ENCODE measurements around the gene MYCN.

The MYCN gene

DNA sequence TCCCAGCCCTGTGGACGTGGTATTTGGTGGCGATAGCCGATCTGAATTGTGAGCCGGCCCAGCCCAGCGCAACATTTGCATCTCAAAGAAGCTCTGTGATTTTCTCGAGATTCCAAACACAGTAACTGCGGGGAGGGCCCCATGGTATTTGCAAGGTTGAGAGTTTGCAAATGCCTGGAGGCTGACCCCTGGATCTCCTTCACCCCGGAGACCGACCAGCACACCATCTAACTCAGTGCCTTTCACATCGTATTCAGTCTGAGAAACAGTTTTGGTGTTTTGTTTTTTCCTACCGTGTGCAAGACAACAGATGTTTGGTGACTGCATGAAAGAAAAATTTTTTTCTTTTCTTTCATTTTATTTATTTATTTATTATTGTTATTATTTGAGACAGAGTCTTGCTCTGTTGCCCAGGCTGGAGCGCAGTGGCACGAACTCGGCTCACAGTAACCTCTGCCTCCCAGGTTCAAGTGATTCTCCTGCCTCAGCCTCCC, 40.3 kb downstream of the MYCN start:
- DNase-seq, result no peak

DNA sequence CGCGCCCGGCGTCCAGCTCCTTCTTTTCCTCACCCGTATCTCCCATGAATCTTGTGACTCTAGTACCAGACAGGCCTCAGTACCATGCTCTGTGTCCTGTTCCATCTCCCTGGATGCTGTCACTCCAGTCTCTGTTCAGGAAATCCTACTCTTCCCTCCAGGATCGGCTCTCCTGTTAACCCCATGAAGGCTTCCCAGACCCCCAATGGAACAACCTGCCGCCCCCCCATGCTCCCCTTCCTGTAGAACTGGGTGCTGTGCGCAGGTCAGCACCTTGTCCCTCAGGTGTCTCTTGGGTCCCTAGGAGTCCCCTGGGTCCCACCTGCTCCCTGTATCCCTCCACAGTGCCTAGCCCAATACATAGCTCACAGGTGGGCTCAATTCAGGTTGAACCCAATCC, 41.3 kb downstream of the MYCN start:
- DNase-seq, result no peak

DNA sequence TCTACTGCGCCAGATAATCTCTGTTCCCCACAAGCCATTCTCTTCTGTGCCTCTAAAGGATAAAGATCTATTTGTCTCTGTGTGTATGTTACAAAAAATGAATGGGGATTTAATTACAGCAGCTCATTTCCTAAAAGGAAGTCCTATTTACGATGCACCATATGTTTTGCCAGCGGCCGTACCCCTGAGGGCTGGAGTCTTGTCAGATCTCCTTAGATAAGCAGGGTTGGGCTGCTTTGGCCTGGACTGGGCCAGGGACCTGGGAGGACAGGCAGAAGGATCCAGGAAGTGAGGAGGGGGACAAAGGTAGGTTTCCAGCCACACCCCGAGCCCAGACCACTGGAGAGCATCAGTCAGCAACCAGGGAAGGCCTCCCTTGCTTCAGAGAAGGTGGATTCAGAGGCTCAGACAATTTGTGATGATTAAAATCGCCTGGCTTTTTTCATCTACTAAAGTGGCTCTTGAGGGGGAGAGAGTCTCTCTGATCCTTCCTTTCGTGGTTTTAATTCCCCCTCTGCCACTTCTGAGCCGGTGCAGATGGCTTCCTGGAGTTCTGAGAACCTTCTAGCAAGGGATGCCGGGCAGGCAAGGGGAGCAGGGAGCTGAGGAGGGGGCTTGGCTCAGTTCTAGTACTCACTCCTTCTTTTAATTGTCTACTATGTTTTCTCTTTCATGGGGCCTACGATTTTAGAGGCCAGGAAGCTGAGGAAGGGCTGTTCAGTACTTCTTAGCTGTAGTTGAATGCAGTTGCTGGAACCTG, 42.1 kb downstream of the MYCN start:
- DNase-seq, result peak; percentile 82

DNA sequence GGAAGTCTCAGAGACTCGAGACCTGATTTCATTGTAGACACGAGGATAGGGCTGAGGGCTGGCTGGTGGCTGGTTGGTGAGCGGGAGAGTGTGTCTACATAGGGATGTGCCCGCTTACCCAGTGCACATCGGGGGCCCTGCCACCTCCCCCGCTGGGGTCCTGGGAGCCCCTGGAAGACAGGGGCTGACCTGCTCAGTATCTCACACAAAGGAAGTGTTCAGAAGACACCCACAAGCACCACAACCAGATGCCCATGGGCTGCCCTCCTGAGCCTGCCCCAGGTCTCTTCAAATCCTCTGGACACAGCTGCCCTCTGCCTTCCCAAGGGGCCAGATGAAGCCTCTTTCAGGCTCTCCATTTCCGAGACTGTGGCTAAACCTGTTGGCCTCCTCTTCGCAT, 43.1 kb downstream of the MYCN start:
- peak; percentile 75 for DNase-seq

DNA sequence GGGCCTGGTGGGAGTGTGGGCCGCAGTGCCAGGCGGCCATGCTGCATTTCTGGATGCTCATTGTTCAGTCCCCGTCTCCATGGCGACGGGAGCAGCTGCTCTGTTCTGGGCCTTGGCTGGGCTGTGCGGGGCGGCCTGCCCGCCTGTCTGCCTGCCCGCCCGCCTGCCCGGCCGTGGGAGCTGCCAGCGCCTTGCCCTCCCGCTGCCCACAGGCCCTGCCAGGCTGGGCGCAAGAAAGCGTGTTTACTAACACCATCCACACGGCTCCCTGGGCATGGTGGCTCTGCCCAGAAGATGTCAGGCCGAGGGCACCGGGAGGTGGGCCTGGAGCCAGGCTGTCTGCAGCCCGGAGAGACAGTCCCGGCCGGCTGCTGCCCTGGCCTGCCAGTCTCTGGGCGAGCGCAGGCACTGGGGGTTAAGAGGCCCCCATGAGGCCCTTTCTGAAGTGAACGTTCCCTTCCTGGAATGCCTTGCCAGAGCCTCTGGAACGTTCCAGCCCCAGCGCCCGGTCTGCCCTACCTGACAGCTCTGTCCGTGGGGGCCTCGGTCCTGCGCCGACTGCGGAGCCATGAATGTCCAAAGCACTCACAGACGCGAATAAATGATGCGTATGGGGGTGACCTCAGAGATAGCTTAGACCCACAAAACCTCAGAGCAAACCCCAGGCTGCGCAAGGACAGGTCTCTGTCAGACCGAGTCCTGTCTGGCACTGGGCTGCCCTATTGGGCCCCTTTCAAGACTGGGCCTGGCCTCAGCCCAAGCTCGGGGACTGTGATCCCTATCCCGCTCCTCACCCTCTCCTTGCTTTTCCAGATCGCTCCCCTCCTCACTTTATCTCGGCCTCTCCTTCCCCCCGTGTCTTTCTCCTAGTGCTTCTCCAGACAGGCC, 44.3 kb downstream of the MYCN start:
- DNase-seq, result peak; percentile 14

DNA sequence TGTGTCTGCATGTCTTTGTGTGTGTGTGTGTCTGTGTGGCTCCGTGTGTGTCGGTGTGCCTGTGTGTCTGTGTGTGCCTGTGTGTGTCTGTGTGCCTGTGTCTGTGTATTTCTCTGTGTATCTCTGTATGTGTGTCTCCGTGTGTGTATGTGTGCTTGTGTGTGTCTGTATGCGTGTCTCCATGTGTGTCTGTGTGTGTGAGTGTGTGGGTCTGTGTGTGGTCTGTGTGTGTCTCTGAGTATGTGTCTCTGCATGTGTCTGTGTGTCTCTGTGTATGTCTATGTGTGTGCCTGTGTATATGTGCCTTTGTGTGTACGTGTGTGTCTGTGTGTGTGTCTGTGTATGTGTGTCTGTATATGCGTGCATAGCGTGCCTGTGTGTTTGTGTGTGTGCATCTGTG, 45.2 kb downstream of the MYCN start:
- DNase-seq, result no peak

DNA sequence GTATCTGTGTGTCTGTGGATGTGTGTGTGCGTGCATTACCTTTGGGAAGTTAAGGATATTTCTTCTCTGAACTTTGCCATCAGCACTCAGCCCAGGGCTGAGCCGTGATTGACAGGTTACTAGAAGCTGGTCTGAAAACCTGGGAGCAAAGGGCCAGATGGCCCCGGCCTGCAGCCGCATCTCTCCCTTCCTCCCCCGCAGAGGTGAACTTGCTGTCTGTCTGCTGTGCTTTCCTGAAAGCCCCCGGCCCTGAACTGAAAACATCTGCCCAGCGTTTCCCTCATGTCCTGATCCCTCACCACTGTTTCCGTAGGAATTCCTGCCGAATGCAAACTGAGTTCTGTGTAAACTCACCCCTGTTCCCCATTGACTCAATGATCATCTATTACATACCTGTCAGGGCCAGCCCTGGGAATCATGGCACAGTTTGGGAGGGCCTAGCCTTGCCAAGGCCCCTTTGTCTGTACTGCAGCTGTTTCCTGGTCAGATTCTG, 45.8 kb downstream of the MYCN start:
- DNase-seq, result no peak

DNA sequence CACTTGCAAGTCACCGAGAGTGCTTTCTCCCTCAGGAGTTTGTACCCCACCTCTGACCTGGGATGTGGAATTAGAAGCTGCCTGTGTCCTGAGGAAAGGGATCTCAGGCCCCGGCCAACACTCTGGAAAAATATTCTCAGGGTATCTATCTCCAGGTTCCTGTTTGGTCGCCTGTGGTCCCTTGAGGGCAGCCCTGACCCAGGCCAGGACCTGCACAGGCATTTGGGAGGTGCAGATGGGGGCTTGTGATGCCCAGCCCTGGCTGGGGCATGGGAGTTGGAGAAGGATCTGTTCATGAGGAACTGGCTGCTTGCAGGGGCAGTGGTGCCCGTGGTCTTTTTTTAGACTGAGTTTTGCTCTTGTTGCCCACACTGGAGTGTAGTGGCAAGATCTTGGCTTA, 46.3 kb downstream of the MYCN start:
- DNase-seq, result no peak

DNA sequence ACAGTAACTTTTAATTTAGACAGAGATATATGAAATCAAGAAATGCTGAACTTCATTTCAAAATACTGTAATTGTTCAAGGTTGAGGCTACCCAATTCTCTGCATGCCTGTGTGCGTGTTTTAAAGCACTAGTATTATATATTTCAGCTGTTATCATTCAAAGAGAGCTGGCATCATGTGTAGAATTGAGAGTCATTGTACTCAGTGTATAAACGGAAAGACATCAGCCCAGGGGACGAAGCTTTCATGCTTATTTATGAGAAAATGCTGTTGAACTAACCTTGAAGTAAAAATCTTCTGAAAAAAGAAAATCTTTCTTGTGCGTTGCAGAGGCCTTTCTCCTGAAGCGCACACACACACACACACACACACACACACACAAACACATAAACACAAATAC, 48.4 kb downstream of the MYCN start:
- no peak for DNase-seq

DNA sequence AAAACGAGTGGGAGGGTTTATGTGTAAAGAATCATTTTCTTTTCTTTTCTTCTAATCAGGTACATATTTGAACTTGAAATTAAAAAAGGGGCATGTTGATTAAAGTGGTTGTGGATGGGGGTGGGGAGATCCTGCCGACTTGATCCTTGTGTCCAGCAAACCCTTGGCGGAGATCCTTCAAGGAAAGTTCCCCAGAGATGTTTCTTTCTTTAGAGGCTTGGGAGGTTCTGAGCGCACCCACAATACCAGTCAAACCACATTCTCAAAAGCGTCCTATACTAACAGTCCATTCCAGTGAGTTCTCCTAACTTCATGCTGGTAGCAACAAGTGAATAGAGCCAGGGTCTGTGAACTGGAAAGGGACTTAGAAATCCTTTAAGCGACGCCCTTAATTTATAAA, 49.2 kb downstream of the MYCN start:
- DNase-seq, result no peak

DNA sequence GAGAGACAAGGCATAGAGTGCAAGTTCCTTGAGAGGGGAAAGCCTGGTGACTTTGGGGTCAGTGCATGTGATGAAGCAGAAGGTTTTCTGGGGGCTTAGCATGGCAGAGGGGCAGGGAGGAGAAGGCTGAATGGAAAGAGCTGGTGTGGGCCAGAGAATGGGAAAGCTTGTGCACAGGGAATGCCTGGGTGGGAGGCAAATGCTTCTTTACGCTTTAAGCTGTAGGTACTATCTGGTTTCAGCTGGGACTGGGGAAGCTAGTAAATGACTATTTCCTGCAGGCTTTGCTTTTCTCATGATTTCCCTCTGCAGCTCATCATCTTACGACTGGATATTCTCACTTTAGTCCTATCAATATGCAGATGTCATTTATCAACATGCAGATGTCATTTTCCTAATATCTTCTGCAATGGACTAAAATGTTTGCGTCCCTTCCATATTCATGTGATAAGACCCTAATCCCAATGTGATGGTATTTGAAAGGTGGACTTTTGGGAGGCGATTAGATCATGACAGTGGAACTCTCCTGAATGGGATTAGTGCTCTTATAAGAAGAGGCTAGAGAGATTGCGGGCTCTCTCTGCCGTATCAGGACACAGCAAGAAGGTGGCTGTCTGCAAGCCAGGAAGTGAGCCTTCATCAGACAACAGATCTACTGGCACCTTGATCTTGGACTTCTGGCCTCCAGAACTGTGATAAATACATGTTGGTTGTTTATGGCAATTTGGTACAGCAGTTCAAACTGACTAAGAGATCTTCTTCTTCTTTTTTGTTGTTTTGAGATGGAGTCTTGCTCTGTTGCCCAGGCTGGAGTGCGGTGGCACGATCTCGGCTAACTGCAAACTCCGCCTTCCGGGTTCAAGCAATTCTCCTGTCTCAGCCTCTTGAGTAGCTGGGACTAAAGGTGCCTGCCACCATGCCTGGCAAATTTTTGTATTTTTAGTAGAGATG, 50.1 kb downstream of the MYCN start:
- no peak for DNase-seq

DNA sequence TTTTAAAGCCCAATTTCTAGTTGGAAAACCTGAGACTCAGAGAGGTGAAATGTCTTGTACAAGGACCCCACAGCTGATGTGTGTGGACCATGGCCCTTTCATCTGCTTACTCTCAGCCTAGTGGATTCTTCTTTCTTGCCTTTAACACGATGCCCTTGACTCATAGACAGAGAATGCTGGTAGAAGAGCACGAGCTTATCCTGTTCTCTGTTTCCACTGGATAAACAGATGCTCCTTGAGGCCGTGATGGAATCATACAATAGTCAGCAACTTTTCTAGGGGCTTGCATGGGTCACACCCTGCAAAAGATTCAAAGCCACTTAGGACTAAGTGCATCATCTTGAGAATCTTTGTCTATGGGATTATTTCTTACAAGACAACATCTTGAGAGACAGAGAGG, 50.9 kb downstream of the MYCN start:
- DNase-seq, result no peak

DNA sequence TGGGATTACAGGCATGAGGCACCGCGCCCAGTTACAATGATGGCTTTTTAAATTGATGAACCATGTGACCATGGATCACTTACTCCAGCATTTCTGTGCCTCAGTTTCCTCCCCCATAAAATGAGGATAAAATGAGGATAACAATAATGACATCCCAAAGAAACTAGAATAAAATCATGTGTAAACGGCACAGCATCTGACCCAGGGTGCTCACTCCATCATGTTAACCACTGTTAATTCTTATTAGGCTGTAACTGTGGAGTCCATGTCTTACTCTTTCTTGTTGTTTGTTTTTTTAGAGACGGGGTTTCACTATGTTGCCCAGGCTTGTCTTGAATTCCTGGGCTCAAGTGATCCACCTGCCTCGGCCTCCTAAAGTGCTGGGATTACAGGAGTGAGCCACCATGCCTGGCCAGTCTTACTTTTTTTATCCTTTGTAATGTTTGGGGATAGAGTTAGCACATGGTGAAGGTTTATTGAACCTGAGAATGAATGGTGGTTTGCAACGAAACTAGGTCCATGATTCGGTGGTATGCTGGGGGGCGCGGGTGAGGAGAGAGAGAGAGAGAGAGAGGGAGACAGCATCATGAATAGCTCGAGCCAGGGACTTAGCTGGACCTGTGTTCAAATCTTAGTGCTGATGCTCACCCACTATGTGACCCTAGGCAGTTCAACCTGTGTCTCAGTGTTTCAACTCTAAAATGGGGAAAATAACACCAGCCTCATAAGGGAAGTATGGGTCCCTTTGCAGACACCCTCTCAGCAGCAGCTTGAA, 52.3 kb downstream of the MYCN start:
- DNase-seq, result no peak

DNA sequence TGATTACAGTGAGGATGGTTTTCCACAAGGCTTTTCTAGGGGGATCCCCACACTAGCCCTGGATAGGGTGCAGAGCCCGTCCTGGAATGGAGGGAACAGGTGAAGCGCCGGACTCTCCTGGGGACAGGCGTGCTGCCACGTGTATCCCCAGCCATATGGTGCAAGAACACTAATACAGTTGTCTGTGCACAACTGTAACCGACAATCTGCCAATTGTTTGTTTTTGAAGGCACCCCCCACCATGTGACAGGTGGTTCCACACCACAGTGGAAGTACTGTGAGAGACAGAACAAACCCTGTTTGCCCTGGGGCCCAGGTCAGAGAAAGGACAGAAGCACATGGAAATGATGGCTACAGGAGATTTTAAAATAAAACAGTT, 52.9 kb downstream of the MYCN start:
- peak; percentile 77 for DNase-seq

DNA sequence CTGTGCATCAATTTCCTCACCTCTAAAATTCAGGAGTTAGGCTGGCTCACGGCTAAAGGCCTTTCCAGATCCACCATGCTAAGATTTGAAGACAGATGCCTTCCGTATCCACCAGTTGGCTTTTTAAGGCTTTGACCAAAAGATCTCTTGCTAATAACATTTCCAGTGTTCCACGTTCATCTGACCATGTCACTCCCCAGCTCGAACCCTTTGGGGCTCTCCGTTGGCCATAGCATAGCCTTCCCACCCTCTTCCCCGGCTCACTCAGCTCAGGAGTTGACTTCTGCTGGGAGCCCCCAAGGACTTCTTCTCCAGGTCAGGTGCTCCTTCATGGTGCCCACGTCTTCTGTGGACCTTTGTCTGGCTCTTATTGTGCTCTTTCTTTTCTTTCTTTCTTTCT, 53.3 kb downstream of the MYCN start:
- DNase-seq, result no peak

DNA sequence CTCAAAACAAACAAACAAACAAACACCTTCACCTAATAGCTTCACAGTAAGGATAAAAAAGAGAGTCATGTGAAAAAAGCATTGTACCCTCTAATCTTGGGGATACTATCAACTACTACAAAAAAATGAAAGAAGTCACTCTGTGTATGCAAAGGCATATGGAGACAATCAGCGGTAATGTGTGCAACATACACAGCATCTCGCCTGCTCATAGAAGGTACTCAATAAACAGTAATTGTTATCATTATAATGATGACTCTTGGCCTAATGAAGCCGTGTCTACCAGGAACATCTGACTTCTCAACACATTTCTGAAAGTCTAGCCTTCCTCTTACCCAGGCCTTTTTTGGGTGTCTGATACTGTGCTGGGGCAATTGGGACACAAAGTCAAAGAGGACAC, 55.3 kb downstream of the MYCN start:
- no peak for DNase-seq
